Endodermal cell (in vitro differentiated cells): ENCODE data around the gene GGA1. TPM values are rescaled to one million over a fixed set of nuclear protein-coding genes. Genes with fewer than 3 reads are reported as not detected.
A peak's percentile ranks its signal among the peaks of the same experiment; 100 is the strongest.

Source experiments
- DNase-seq: peaks from one replicate; pipeline ENCODE4 v3.0.0-alpha.2; 2017
- H3K27ac ChIP-seq: 2 replicates; pipeline ENCODE4 v1.5.1; 2013; ENCODE audit warnings: mild to moderate bottlenecking, low read depth, low read length, moderate library complexity
- H3K27me3 ChIP-seq: 2 replicates; pipeline ENCODE4 v1.6.1; 2013; ENCODE audit warnings: mild to moderate bottlenecking, low read length, moderate library complexity; ENCODE audit not compliant: insufficient read depth, control insufficient read depth, poor library complexity, severe bottlenecking
- H3K36me3 ChIP-seq: 2 replicates; pipeline ENCODE4 v1.7.0; 2013; ENCODE audit warnings: mild to moderate bottlenecking, low read length, moderate library complexity; ENCODE audit not compliant: control insufficient read depth, insufficient read depth
- H3K4me1 ChIP-seq: one replicate; pipeline ENCODE4 v1.7.0; 2013; ENCODE audit warnings: low read length; ENCODE audit not compliant: control insufficient read depth, insufficient read depth
- H3K4me3 ChIP-seq: 2 replicates; pipeline ENCODE4 v1.5.1; 2013; ENCODE audit warnings: mild to moderate bottlenecking, low read length, moderate library complexity
- H3K9ac ChIP-seq: 2 replicates; pipeline ENCODE4 v1.6.1; 2013; ENCODE audit warnings: mild to moderate bottlenecking, low read length, moderate library complexity; ENCODE audit not compliant: poor library complexity, severe bottlenecking; ENCODE audit errors: extremely low read depth
- H3K9me3 ChIP-seq: 2 replicates; pipeline ENCODE4 v1.6.1; 2013; ENCODE audit warnings: mild to moderate bottlenecking, low read length, moderate library complexity; ENCODE audit not compliant: control insufficient read depth
- H3K27ac Mint-ChIP-seq: 2 replicates; pipeline ENCODE4 v1.8.0; 2020; ENCODE audit warnings: mixed read lengths
- H3K27me3 Mint-ChIP-seq: 2 replicates; pipeline ENCODE4 v1.8.0; 2021; ENCODE audit warnings: mild to moderate bottlenecking, mixed read lengths; ENCODE audit not compliant: insufficient read depth
- H3K36me3 Mint-ChIP-seq: 2 replicates; pipeline ENCODE4 v1.8.0; 2020; ENCODE audit warnings: low read depth, mixed read lengths
- H3K4me1 Mint-ChIP-seq: 2 replicates; pipeline ENCODE4 v1.8.0; 2020; ENCODE audit warnings: mixed read lengths
- H3K4me3 Mint-ChIP-seq: 2 replicates; pipeline ENCODE4 v1.8.0; 2020; ENCODE audit warnings: mild to moderate bottlenecking, moderate library complexity, mixed read lengths
- H3K9me3 Mint-ChIP-seq: 2 replicates; pipeline ENCODE4 v1.8.0; 2020; ENCODE audit warnings: mild to moderate bottlenecking, mixed read lengths
- WGBS, 2 experiments: methylation state at CpG; one replicate each; pipeline versions ENCODE4 v1.1.5 to v1.1.7; 2013; ENCODE audit warnings: missing lambda C conversion rate in 2 of 2, mixed read lengths in 1 of 2; ENCODE audit not compliant: insufficient coverage in 1 of 2, insufficient read length in 1 of 2; 5-methylcytosine and 5-hydroxymethylcytosine counted together
- total RNA-seq, 2 donors: library from RNA; stranded (reverse); fragmentation: NEBNext Ultra II Directional in 1 of 2; extraction: Animal tissue kit (Norgen Biotek cat#: 25700) in 1 of 2; gene quantifications; 2 replicates in 1 of 2; 3 replicates in 1 of 2; pipeline ENCODE4 v1.2.1, GENCODE V29; 2021
- TF ChIP-seq, protein P1 (sequence below): fragments of 200-600 bp; sonication (generic); conservative IDR thresholded peaks from 2 replicates; pipeline ENCODE4 v1.5.0; 2021; ENCODE audit warnings: antibody characterized with exemption, mild to moderate bottlenecking

The GGA1 gene
- total RNA-seq, 2 donors from 2014 or later: 87.5 TPM

DNA sequence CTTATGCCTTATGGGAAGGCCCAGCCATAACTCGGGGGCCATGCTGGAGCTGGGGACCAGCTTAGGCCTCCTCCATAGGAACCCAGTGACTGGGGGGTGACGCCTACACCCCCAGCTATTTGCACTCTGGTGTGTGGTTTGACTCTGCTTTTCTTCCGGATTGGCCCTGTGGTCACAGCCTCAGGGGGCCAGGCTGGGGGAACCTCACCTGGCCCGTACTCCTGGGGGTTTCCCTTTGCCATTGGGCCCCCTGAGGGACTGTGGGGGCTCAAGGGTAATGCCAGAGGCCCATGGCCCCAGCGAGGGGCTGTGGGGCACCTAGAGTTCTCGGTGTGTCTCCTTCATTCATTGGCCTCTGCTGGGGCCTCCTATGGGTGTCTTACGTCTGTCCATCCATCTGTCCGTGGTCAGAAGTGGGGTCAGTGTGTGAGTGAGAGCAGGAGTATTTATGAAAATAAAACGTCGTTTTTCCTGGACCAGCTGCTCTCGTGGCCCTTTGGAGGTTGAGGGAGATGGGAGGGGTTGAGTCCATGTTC, 24.5 kb downstream of the GGA1 start:
- H3K4me3 Mint-ChIP-seq: peak overlapping the region; percentile 34
- no peaks in the 10 kb centered on the region for H3K27me3 Mint-ChIP-seq
- H3K9ac ChIP-seq: no peak overlapping the region
- WGBS, 2 experiments: 87 to 90% methylated on average over 9 to 11 of the region's 11 CpGs
- peaks cover 7% of the 10 kb centered on the region for H3K4me1 ChIP-seq
- H3K4me3 ChIP-seq: no peak overlapping the region
- H3K27ac ChIP-seq: peak overlapping the region; percentile 79
- H3K9me3 ChIP-seq: no peaks in the 10 kb centered on the region
- H3K36me3 ChIP-seq: peaks cover 15% of the 10 kb centered on the region
- no peaks in the 10 kb centered on the region for H3K36me3 Mint-ChIP-seq
- DNase-seq: no peak
- no peaks in the 10 kb centered on the region for H3K27me3 ChIP-seq
- TF ChIP-seq, protein P1, sequence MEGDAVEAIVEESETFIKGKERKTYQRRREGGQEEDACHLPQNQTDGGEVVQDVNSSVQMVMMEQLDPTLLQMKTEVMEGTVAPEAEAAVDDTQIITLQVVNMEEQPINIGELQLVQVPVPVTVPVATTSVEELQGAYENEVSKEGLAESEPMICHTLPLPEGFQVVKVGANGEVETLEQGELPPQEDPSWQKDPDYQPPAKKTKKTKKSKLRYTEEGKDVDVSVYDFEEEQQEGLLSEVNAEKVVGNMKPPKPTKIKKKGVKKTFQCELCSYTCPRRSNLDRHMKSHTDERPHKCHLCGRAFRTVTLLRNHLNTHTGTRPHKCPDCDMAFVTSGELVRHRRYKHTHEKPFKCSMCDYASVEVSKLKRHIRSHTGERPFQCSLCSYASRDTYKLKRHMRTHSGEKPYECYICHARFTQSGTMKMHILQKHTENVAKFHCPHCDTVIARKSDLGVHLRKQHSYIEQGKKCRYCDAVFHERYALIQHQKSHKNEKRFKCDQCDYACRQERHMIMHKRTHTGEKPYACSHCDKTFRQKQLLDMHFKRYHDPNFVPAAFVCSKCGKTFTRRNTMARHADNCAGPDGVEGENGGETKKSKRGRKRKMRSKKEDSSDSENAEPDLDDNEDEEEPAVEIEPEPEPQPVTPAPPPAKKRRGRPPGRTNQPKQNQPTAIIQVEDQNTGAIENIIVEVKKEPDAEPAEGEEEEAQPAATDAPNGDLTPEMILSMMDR: no peak
- peak overlapping the region; percentile 85 for H3K27ac Mint-ChIP-seq
- peaks cover 18% of the 10 kb centered on the region for H3K4me1 Mint-ChIP-seq
- H3K9me3 Mint-ChIP-seq: no peaks in the 10 kb centered on the region

DNA sequence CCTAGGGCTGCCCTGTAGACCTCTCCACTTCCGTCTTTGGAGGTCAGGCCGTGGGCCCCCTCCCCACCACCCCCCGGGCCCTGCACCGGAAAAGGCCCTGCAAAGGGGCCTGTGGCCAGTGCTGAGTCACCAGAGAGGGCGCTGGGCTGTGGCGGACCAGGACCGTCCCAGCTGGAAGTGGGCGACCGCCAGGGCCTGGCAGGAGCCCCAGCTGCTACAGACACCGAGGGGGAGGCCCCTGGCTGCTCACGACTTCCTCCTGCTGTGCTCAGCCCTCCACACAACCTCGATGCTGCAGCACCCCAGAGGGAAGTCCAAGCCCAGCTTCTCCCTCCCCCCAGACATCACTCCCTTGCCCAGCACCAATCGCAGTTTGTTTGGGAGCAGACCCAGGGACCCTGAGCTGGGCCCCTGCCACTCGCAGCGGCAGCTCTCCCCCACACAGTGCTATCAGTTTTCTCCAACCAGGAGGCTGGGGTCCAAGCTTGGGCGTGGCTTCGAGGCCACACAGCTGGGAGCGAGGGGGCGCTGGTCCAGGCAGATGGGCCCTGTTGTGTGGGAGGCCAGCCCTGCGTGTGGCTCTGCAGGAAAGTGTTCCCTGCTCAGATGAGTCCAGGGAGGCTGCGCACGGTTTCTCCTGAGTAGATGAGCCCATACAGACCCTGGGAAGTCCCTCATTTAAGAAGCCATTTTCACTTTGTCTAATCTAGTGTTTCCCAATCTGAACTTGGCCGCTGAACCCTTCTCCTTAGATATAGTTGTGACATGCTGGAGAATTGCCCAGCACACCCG, 25.2 kb downstream of the GGA1 start:
- no peak overlapping the region for H3K4me3 ChIP-seq
- H3K4me1 Mint-ChIP-seq: peaks cover 25% of the 10 kb centered on the region
- H3K27me3 Mint-ChIP-seq: no peaks in the 10 kb centered on the region
- no peaks in the 10 kb centered on the region for H3K9me3 ChIP-seq
- DNase-seq: peak; percentile 89
- no peaks in the 10 kb centered on the region for H3K9me3 Mint-ChIP-seq
- H3K36me3 Mint-ChIP-seq: no peaks in the 10 kb centered on the region
- WGBS, 2 experiments: 35 to 47% methylated on average over 9 to 24 of the region's 24 CpGs
- TF ChIP-seq, protein P1: peak; percentile 30
- H3K9ac ChIP-seq: no peak overlapping the region
- peak overlapping the region; percentile 79 for H3K27ac ChIP-seq
- H3K4me3 Mint-ChIP-seq: peak overlapping the region; percentile 34
- no peaks in the 10 kb centered on the region for H3K27me3 ChIP-seq
- H3K36me3 ChIP-seq: peaks cover 10% of the 10 kb centered on the region
- H3K4me1 ChIP-seq: peaks cover 7% of the 10 kb centered on the region
- H3K27ac Mint-ChIP-seq: peak overlapping the region; percentile 88

DNA sequence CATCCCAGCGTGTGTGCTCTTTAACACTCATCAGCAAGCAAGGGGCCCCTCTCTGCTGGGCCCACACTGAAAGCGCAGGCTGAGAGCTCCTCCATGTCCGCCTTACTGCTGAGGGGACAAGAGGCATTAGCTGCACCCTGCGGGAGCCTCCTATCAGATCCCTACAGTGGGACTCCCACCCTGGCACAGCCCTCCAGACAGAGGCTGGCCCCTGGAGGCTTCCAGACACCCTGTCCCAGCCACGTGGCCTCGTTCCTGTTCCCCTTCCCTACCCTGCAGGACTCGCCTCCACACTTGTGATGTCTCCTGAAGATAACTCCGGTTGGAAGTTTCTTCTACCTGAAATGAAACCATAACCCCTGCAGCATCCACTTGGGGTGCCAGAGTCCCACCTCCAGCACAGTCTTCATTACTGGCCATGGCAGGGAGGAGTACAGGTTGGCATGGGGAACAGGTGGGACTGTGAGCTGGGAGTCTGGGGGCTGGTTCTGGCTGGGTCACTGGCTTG, 25.8 kb downstream of the GGA1 start:
- Histone ChIP-seq H3K9ac (no peak overlapping the region), H3K27me3 (no peaks in the 10 kb centered on the region), H3K4me3 (no peak overlapping the region), H3K36me3 (peaks cover 10% of the 10 kb centered on the region), H3K4me1 (peaks cover 7% of the 10 kb centered on the region), H3K27ac (peak overlapping the region; percentile 79), H3K9me3 (no peaks in the 10 kb centered on the region)
- Mint-ChIP-seq H3K36me3 (no peaks in the 10 kb centered on the region), H3K9me3 (no peaks in the 10 kb centered on the region), H3K27me3 (no peaks in the 10 kb centered on the region), H3K4me1 (peaks cover 25% of the 10 kb centered on the region), H3K27ac (peak overlapping the region; percentile 88), H3K4me3 (no peak overlapping the region)
- WGBS, 2 experiments: 84 to 86% methylated on average over 3 to 8 of the region's 8 CpGs
- TF ChIP-seq, protein P1: no peak
- DNase-seq: no peak
